Mammary epithelial cell (primary cell): Measurements from ENCODE around the gene SSBP4.

Experiments used
- EZH2 ChIP-seq: IDR thresholded peaks from 2 replicates; pipeline ENCODE4 v1.6.1; 2012; ENCODE audit warnings: low read length, inconsistent platforms, borderline replicate concordance
- TF ChIP-seq, protein P1 (sequence below), 2 donors: IDR thresholded peaks in 1 of 2; conservative IDR thresholded peaks in 1 of 2; 2 replicates each; pipeline ENCODE4 v1.5.1; 2011 to 2012; ENCODE audit warnings: inconsistent platforms in 2 of 2, low read length in 2 of 2, mild to moderate bottlenecking in 2 of 2, control low read depth in 1 of 2, low read depth in 1 of 2; ENCODE audit not compliant: insufficient read depth in 1 of 2; ENCODE audit errors: extremely low read depth in 1 of 2

DNA sequence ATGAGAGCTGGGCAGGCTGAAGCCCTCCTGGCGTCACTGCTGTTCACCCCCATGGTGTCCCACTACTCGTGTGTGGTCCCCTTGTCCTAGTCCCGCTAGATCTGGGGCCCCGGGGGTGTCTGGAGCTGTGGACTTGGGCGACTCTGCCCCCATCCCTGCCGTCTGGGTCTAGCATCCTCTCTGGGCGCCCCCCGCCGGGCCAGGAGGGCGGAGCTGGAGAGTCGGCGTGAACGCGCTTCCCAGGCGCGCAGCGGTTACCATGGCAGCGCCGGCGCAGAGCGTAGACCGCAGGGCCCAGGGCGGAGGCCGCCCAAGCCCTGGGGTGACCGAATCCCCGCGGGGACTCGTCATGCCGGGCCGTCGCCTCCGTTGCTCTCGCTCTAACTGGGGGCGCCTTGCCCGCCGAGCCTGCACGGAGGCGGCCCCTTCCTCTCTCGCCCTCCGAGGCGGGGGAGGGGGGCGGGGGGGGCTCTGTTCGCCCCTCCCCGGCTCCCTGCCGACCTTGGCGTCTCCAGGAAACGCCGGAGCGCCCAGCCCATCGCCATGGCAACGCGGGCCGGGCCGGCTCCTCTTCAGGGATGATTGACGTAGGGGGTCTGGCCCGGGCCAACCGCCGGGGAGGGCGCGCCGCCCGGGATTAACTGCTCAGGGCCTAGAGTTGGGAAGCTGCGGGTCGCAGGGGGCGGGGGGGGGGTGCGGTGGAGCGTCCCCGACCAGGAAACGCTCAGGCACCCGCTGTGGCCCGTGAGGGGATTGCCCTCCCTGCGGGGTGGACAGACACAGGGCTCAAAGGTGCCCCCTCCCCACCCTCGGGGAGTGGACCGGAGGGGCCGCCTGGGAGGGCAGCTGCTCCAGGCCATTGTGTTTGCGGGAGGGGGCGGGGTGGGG, 9.8 kb downstream of the SSBP4 start:
- TF ChIP-seq, protein P1, sequence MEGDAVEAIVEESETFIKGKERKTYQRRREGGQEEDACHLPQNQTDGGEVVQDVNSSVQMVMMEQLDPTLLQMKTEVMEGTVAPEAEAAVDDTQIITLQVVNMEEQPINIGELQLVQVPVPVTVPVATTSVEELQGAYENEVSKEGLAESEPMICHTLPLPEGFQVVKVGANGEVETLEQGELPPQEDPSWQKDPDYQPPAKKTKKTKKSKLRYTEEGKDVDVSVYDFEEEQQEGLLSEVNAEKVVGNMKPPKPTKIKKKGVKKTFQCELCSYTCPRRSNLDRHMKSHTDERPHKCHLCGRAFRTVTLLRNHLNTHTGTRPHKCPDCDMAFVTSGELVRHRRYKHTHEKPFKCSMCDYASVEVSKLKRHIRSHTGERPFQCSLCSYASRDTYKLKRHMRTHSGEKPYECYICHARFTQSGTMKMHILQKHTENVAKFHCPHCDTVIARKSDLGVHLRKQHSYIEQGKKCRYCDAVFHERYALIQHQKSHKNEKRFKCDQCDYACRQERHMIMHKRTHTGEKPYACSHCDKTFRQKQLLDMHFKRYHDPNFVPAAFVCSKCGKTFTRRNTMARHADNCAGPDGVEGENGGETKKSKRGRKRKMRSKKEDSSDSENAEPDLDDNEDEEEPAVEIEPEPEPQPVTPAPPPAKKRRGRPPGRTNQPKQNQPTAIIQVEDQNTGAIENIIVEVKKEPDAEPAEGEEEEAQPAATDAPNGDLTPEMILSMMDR (conservative IDR thresholded peaks at IDR 0.05 in 1 of 2, IDR thresholded peaks at IDR 0.05 in 1 of 2; ENCODE audit: extremely low read depth in 1 of 2, insufficient read depth in 1 of 2, low read depth in 1 of 2, low read length in 2 of 2): no peak
- TF ChIP-seq EZH2: no peak
